Esophagus squamous epithelium (tissue), 4 donors: ENCODE data around the gene NEUROG2.

ENCODE experiments used
- POLR2A ChIP-seq, 4 donors: fragments of 450-650 bp; IDR thresholded peaks; one replicate each; pipeline ENCODE4 v1.6.1; 2017; ENCODE audit warnings: antibody characterized with exemption in 4 of 4, mild to moderate bottlenecking in 4 of 4, moderate library complexity in 3 of 4
- TF ChIP-seq, protein P1 (sequence below), 6 experiments: fragments of 450-650 bp in 4 of 6; fragments of 200-600 bp in 2 of 6; sonication (generic) in 2 of 6; IDR thresholded peaks; one replicate each; pipeline ENCODE4 v1.5.1; 2016 to 2019; ENCODE audit warnings: antibody characterized with exemption in 6 of 6, mild to moderate bottlenecking in 4 of 6, moderate library complexity in 4 of 6

DNA sequence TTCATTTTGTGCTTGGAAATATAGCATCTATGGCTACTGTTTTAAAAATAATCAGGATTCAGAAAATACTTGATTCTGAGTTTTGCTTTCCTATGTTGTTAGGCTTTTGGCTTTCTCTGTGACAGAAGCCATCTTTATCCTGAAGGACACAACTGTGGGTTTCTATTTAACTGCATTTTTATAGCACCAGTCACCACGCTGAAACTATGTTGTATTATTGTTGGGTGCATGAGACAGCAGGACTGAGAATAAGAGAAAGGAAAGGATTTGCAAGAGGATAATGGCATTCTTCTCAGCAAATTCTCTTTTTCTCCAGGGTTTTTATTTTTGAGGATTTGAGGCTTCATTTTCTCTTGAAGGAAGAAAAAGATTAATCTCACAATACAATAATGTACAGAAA is 10.1 kb upstream of the NEUROG2 start:
- TF ChIP-seq, protein P1, sequence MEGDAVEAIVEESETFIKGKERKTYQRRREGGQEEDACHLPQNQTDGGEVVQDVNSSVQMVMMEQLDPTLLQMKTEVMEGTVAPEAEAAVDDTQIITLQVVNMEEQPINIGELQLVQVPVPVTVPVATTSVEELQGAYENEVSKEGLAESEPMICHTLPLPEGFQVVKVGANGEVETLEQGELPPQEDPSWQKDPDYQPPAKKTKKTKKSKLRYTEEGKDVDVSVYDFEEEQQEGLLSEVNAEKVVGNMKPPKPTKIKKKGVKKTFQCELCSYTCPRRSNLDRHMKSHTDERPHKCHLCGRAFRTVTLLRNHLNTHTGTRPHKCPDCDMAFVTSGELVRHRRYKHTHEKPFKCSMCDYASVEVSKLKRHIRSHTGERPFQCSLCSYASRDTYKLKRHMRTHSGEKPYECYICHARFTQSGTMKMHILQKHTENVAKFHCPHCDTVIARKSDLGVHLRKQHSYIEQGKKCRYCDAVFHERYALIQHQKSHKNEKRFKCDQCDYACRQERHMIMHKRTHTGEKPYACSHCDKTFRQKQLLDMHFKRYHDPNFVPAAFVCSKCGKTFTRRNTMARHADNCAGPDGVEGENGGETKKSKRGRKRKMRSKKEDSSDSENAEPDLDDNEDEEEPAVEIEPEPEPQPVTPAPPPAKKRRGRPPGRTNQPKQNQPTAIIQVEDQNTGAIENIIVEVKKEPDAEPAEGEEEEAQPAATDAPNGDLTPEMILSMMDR (IDR thresholded peaks at IDR 0.05), result no peak
- no peak for TF ChIP-seq POLR2A (IDR thresholded peaks at IDR 0.05)
